Measurements from ENCODE around the gene SRRD.
"Not testable (repeated sequence)": the region's sequence is repeated elsewhere in the genome, so short reads cannot be mapped to it uniquely, and the experiment has no call there.

The SRRD gene, protein sequence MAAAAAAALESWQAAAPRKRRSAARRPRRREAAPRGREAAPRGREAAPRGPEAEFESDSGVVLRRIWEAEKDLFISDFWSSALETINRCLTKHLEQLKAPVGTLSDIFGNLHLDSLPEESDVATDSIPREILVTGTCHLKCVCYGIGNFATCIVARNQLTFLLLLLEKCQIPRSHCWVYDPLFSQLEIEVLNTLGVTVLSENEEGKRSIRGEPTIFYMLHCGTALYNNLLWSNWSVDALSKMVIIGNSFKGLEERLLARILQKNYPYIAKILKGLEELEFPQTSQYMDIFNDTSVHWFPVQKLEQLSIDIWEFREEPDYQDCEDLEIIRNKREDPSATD

DNA sequence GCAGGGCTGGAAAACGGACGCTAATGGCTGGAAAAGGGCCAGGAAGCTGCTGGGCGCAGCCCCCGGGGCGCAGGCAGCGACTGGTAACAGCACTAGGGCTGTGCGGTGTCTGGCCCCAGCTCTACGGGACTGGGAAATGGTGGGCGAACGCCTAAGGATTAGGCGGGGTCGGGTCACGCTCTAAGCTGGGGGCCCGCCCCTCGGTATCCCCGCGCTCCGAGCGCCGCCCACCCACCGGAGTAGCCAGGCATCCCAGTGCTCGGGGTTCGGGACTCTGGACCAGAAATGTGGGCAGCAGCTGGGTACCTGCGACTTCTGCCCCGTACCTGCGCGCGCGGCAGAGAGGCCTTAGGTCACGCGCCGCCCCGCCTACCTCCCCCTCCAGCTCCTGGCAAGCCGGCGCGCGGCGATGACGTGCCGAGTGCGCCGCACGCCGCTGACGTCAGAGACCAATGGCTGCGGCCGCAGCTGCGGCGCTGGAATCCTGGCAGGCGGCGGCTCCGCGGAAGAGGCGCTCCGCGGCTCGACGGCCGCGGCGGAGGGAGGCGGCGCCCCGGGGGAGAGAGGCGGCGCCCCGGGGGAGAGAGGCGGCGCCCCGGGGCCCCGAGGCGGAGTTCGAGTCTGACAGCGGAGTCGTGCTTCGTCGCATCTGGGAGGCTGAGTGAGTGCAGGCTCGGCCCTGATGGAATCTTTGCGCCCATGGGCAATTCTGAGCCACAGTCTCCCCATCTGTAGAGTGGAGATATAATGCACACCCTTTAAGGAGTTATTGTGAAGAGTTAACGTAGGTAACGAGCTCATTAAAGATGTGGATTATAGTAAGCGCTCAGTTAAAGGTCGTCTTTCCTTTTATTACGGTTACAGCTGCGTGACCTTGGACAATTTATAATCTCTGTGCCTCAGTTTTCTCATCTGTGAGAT, at the start of gene SRRD, which contains the start of gene HPS4:
TSS of gene SRRD (plus strand) at position 439 of the 921 bp plus-strand sequence. CDS start at position 453, 14 bp downstream.
TSS of gene HPS4 (minus strand) at position 345 of the 921 bp plus-strand sequence. CDS start 2,021 bp downstream, outside the sequence.
- DNase-seq (ENCODE audit: low read depth): peak; percentile 89

DNA sequence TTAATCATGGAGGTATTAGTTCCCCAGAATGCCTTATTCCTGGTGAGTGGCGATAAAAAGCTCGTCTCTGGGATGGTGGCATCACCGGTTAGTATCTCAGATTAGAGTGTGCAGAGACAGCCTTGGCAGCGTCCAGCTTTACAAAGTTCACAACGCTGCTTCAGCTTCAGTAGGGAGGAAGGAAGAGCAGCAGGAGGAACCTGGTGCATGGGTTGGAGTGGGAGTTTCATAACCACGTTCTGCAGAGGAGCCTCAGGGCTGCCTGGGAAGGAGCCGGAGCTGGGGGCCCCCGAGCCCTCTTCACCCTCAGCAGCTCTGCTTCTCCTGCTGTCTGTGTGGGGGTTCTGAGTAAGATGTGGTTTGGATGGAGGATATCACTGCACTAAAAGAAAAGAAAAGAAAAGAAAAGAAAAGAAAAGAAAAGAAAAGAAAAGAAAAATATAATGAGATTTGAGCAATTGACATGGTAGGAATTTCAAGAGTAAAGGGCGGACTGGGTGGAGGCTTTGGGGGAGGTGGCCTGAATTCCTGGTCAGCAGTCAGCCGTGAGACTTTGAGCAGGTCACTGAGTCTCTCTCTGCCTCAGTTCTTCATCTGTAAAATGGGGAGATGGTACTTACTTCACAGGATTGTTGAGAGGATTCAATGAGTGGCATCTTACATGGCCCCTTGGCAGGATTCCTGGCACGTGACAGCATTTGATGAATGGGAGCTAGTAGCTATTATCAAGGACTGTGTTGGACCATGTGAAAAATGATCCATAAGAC, 48.2 kb upstream of the SRRD start:
- DNase-seq (ENCODE audit: low read depth): no peak

- DNase-seq (ENCODE audit: low read depth): no peak
Observed at GRCh38 chr22:26436903-26437515, 46.7 kb upstream of the SRRD start.

- DNase-seq (ENCODE audit: low read depth): no peak
Observed at GRCh38 chr22:26437694-26438392, 45.8 kb upstream of the SRRD start.

DNA sequence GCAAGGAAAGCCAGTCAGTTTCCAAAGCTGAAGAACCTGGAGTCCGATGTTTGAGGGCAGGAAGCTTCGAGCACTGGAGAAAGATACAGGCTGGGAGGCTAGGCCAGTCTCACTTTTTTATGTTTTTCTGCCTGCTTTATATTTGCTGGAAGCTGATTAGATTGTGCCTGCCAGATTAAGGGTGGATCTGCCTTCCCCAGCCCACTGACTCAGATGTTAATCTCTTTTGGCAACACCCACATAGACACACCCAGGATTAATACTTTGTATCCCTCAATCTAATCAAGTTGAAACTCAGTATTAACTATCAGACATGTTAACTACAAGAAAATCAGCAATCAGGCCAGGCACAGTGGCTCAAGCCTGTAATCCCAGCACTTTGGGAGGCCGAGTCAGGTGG, 44.9 kb upstream of the SRRD start:
- DNase-seq (ENCODE audit: low read depth): not testable (repeated sequence)

DNA sequence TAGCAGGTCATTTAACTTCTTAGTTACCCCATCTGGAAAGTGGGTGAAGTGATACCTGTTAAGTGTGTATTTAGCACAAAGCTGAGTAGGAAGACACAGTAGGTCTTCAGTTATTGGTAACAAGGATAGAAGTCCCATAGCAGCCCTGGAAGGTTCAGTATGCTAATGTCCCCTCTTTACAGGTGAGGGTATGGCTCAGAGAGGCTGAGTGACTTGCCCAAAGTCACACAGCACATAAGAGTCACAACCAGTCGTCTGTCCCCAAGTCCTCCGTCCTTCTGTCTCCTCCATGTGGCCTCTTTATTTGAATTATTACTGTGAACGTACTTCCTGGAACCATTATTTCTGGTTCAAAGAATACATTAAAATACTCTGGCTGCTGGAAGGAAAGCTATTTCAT, 44.1 kb upstream of the SRRD start:
- no peak for DNase-seq (ENCODE audit: low read depth)

DNA sequence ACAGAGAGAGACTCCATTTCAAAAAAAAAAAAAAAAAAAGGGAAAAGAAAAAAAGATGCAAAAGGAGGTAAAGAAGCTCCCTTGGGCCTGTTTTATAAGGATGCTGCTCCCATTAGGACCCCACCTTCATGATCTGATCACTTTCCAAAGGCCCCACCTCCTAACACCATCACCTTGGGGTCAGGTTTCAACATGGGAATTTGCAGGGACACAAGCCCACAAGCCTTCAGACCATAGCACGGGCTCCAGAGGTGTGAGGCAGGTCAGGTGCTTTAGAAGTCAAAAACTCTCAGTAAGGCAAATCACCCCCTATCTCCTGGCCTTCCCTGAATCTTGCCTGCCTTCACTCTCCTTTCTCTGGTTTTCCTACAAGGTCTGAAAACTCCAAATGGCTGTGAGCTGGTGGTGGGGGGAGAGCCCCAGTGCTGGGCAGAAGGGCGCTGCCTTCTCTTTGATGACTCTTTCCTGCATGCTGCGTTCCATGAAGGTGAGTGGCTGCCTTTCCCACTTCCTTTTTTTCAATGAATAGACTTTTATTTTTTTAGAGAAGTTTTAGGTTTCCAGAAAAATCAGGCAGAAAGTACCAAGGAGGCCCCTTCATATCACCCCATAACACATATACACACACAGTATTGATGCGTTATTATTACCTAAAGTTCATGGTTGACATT, 41.5 kb upstream of the SRRD start:
- no peak for DNase-seq (ENCODE audit: low read depth)

- DNase-seq (ENCODE audit: low read depth): no peak
Observed at GRCh38 chr22:26443901-26444690, 39.6 kb upstream of the SRRD start.

DNA sequence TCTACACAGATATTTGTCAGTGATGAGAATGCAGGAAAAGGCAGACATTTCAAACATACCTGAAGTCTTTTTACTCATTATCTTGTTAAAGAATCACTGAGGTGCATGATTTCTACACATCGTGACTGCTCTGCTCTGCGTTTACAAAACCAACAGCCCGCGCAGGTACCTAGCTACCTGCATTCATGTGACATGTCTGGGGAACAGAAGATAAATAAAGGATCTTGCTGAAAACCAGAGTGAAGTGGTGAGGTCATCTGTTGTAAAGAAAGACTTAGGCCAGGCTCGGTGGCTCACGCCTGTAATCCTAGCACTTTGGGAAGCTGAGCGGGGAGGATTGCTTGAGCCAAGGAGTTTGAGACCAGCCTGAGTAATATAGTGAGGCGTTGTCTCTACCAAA, 38.9 kb upstream of the SRRD start:
- DNase-seq (ENCODE audit: low read depth): no peak

GRCh38 chr22:26445577-26446275, 38.0 kb upstream of the SRRD start:
- DNase-seq (ENCODE audit: low read depth): no peak

- DNase-seq (ENCODE audit: low read depth): no peak
Observed at GRCh38 chr22:26446808-26447515, 36.7 kb upstream of the SRRD start.

- DNase-seq (ENCODE audit: low read depth): no peak
Observed at GRCh38 chr22:26447584-26448329, 35.9 kb upstream of the SRRD start.

DNA sequence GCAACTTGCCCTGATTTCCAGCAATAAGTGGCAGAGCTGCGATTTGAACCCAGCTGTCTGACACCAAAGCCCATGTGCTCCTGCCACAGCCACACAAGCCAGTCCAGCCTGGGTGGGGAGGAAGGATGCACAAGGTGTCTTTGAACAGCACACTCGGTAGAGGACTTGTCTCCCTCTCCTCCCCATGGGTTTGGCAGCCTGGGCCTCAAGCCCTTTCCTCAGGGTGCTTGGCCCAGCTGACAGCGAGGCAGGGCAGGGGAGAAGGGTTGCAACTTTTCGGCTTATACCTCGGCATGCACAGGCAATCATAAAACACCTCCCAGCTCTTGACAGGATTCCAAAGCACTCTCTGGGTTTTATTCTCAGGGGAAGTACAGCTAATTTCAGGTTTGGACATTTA, 35.3 kb upstream of the SRRD start:
- no peak for DNase-seq (ENCODE audit: low read depth)

DNA sequence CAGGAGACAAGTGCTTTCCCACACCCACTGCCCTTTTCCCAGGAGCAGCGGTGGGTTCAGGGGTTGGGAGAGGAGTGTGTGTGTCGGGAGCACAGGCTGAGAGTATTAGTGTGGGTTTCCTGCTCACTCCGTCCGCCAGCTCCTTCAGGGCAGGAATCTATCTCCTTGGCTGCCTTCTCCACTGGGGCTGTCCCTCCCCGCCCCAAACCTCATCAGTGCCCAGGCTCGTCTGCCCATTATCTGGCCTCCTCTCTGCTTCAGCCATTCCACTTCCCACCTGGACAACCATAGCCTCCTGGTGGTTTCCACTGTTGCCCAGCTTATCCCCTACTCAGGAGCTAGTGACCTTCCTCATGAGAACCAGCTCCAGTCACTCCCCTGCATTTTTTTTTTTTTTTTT, 34.7 kb upstream of the SRRD start:
- no peak for DNase-seq (ENCODE audit: low read depth)

- DNase-seq (ENCODE audit: low read depth): no peak
Observed at GRCh38 chr22:26450453-26451185, 33.1 kb upstream of the SRRD start.

- no peak for DNase-seq (ENCODE audit: low read depth)
Observed at GRCh38 chr22:26452236-26453016, 31.3 kb upstream of the SRRD start.

All from fibroblast of gingiva (primary cell).